ENCODE data around the gene LSS.

- TF ChIP-seq CTCF (IDR thresholded peaks at IDR 0.05) = no peak
- no peak for TF ChIP-seq POLR2A (IDR thresholded peaks at IDR 0.05)
- TF ChIP-seq POLR2AphosphoS5 (IDR thresholded peaks at IDR 0.05) = no peak
- no peak for TF ChIP-seq EP300 (IDR thresholded peaks at IDR 0.05; ENCODE audit: low read depth)
These were observed 83.3 kb downstream of the LSS start for GRCh38 chr21:46145159-46145839.

Data from transverse colon (tissue), 4 donors.